GM12891 (cell line): Measurements from ENCODE around the gene SLC1A2. TPM values are rescaled to one million over a fixed set of nuclear protein-coding genes. Genes with fewer than 3 reads are reported as not detected.
A peak's percentile ranks its signal among the peaks of the same experiment; 100 is the strongest.

ENCODE experiments used
- DNase-seq: peaks from one replicate; pipeline ENCODE4 v3.0.0; 2011; ENCODE audit warnings: low spot score; ENCODE audit not compliant: insufficient read length
- FAIRE-seq: peaks from 2 replicates; lab custom pipeline; 2011; peaks lifted over from hg19 to GRCh38; lab: Jason Lieb, UNC
- PAX5 ChIP-seq: IDR thresholded peaks from 2 replicates; pipeline ENCODE4 v1.6.1; 2011; ENCODE audit warnings: low read length, moderate library complexity, mild to moderate bottlenecking; ENCODE audit not compliant: insufficient read depth, severe bottlenecking
- POLR2A ChIP-seq: IDR thresholded peaks from 2 replicates; pipeline ENCODE4 v1.6.1; 2011; ENCODE audit warnings: low read depth, low read length, control low read depth
- POLR2AphosphoS5 ChIP-seq: IDR thresholded peaks from 2 replicates; pipeline ENCODE4 v1.6.1; 2011; ENCODE audit warnings: low read depth, low read length, control low read depth
- POU2F2 ChIP-seq: IDR thresholded peaks from 2 replicates; pipeline ENCODE4 v1.6.1; 2011; ENCODE audit warnings: low read depth, mild to moderate bottlenecking, control low read depth, low read length, moderate library complexity
- SPI1 ChIP-seq: IDR thresholded peaks from 2 replicates; pipeline ENCODE4 v1.6.1; 2011; ENCODE audit warnings: low read depth, low read length, control low read depth
- TAF1 ChIP-seq: IDR thresholded peaks from 2 replicates; pipeline ENCODE4 v1.6.1; 2011; ENCODE audit warnings: low read depth, low read length, control low read depth
- polyA plus RNA-seq: library from polyadenylated mRNA; unstranded; fragments of >200 nt; gene quantifications from one replicate; pipeline ENCODE4 v1.2.1, GENCODE V29; 2012; ENCODE audit warnings: low read depth, missing spikeins, inconsistent platforms; ENCODE audit not compliant: missing spikeins

The SLC1A2 gene
- 0.04 TPM for polyA plus RNA-seq

- DNase-seq (peak; percentile 23), FAIRE-seq (no peak)
- no peak for TF ChIP-seq POLR2AphosphoS5
- TF ChIP-seq POLR2A, result no peak
- no peak for TF ChIP-seq SPI1
- no peak for TF ChIP-seq PAX5
- TF ChIP-seq TAF1, result no peak
- no peak for TF ChIP-seq POU2F2
These were observed at the start of gene SLC1A2 for GRCh38 chr11:35419184-35419829. Gene SLC1A2, minus strand, starts transcription at chr11:35419558. Its CDS starts 592 bp downstream, at chr11:35418966.

DNA sequence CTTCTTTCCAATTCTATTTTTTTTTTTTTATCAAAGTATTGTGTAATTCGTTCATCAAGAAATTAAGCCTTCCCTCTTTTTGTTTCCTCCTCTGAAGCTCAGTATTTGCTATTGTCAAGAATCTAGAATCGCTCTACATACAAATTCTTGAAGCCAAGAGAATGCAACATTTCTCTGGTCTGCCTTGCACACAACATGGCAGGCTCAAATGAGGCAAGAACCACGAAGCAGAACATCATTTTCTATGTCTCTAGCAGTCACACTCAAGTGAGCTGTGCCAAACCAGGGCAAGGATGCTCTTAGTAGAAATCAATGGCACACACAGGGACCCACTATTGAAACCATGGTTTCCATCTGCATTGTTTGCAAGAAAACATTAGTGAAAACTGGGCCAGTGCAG is 46.7 kb upstream of the SLC1A2 start:
- DNase-seq, result no peak
- no peak for FAIRE-seq
- no peak for TF ChIP-seq PAX5
- no peak for TF ChIP-seq POU2F2
- TF ChIP-seq SPI1, result no peak
- no peak for TF ChIP-seq POLR2A
- no peak for TF ChIP-seq TAF1
- no peak for TF ChIP-seq POLR2AphosphoS5

DNA sequence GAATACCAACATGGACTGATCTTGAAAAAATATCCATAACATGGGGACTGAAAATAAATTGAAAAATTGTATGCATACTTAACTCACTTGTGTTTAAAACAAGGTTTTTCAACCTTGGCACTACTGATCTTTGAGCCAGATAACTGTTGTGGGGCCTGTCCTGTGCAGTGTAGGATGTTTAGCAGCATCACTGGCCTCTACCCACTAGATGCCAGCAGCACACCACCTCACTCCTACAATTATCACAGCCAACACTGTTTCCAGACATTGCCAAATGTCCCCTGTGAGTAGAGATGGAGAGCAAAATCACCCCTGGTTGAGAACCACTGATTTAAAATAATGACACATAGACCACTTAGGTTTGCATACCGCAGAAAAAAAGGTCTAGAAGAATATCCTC is 45.0 kb upstream of the SLC1A2 start:
- FAIRE-seq, result no peak
- TF ChIP-seq SPI1 (no peak), TAF1 (no peak), POLR2AphosphoS5 (no peak), POLR2A (no peak), PAX5 (no peak), POU2F2 (no peak)
- no peak for DNase-seq

GRCh38 chr11:35463331-35463751 is 44.0 kb upstream of the SLC1A2 start:
- FAIRE-seq, result no peak
- DNase-seq, result no peak
- TF ChIP-seq SPI1, result no peak
- no peak for TF ChIP-seq TAF1
- TF ChIP-seq POU2F2, result no peak
- TF ChIP-seq POLR2A, result no peak
- TF ChIP-seq POLR2AphosphoS5, result no peak

GRCh38 chr11:35461917-35462538 is 42.7 kb upstream of the SLC1A2 start:
- FAIRE-seq (no peak), DNase-seq (no peak)
- TF ChIP-seq PAX5 (no peak), TAF1 (no peak), POLR2AphosphoS5 (no peak), POU2F2 (no peak), SPI1 (no peak), POLR2A (no peak)

GRCh38 chr11:35459489-35459888 is 40.1 kb upstream of the SLC1A2 start:
- no peak for DNase-seq
- FAIRE-seq, result no peak
- TF ChIP-seq SPI1 (no peak), POLR2A (no peak), TAF1 (no peak), POLR2AphosphoS5 (no peak), POU2F2 (no peak), PAX5 (no peak)

DNA sequence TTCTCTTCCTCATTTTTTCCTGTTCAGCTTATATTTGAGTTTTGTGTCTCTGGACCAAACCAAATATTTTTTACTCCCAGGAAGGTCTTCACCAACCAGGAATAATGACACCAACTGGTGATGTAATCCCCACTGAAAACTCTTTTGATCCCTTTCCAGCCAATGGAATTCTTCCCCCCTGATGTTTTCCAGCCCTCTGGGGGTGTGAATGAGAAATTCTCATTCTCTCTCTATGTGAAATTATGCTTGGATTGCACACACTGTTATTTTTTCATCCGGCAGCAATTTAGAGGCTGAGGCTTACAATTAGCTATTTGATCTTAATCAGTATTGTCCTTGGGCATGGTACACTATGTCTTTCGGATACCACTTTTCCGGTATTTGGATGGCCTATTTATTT is 39.5 kb upstream of the SLC1A2 start:
- no peak for FAIRE-seq
- TF ChIP-seq POU2F2 (no peak), POLR2A (no peak), POLR2AphosphoS5 (no peak), PAX5 (no peak), SPI1 (no peak), TAF1 (no peak)
- no peak for DNase-seq

- FAIRE-seq (no peak), DNase-seq (no peak)
- no peak for TF ChIP-seq POLR2AphosphoS5
- TF ChIP-seq TAF1, result no peak
- TF ChIP-seq POU2F2, result no peak
- TF ChIP-seq SPI1, result no peak
- TF ChIP-seq PAX5, result no peak
- TF ChIP-seq POLR2A, result no peak
These were observed 35.0 kb upstream of the SLC1A2 start for GRCh38 chr11:35454362-35454761.

DNA sequence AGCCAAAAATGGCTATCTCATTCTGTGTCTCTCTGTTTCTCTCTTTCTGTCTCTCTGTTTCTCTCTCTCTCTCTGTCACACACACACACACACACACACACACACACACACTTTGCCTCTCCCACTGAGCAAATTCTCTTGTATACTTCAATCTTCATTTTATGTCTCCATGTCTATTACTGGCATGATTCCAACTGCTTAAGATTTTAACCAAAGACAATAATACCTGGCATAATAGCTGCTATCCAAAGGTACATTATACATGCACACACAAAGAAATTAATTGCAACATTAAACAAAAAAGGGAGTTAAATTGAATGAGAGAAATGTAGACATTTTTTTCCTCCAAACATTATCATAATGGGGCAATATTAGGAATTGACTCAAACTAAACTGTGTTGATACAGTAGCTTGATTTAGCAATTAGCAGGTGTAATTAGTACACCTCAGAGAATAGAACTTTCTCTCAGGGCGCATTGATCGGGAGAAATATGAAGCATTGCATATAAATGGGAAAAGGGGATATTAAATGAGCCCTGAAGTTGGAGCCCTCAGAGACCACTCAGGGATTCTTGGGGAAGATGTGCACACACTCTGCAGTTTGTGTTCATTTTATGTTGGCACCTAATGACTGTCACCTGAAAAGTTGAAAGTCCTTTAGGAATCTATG is 17.4 kb upstream of the SLC1A2 start:
- TF ChIP-seq POLR2AphosphoS5 (no peak), POLR2A (no peak), PAX5 (no peak), TAF1 (no peak), SPI1 (no peak), POU2F2 (no peak)
- FAIRE-seq (no peak), DNase-seq (no peak)

- DNase-seq, result no peak
- no peak for FAIRE-seq
- TF ChIP-seq TAF1, result no peak
- TF ChIP-seq SPI1, result no peak
- no peak for TF ChIP-seq PAX5
- TF ChIP-seq POLR2AphosphoS5, result no peak
- no peak for TF ChIP-seq POLR2A
- TF ChIP-seq POU2F2, result no peak
These were observed 14.2 kb upstream of the SLC1A2 start for GRCh38 chr11:35433588-35433987.
